DND-41 (cell line): ENCODE data around the gene PRELP.

Source experiments
- EZH2 ChIP-seq: IDR thresholded peaks from 3 replicates; pipeline ENCODE4 v1.6.1; 2012; ENCODE audit warnings: borderline replicate concordance, low read depth, mild to moderate bottlenecking, moderate library complexity, low read length, inconsistent platforms; ENCODE audit not compliant: severe bottlenecking
- TF ChIP-seq, protein P1 (sequence below): IDR thresholded peaks from 2 replicates; pipeline ENCODE4 v1.5.1; 2012; ENCODE audit warnings: borderline replicate concordance, low read length, moderate library complexity, mild to moderate bottlenecking; ENCODE audit not compliant: poor library complexity, severe bottlenecking; ENCODE audit errors: extremely low read depth

DNA sequence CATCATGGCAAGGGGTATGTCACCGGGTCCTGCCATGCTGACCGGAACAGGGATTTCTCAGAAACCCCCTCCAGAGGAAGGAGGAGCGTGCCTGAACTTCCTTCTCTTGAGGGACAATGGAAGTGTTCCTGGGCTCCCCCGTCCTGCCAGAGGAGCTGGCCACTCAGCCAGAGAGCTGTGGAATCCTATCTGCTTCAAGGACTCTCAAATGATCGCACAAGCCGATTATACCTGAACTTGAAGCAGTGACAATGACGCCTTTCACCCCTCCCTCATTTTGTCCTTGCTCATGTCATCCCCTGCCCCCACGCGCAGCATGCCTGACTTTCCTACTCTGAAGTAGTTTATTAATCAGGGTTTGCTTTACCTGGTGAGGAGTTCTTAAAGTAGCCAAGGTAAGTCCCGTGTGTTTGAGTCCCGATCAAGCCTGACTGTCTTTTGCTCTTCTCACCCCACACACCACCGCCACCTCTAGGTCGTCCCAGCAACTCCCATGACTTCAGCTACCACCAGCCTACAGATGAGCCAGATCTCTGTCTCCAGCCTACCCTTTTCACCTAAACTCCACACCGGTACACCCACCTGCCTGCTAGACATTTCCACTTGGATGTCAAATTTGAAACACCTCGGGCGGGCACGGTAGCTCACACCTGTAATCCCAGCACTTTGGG, 25.0 kb upstream of the PRELP start:
- TF ChIP-seq, protein P1, sequence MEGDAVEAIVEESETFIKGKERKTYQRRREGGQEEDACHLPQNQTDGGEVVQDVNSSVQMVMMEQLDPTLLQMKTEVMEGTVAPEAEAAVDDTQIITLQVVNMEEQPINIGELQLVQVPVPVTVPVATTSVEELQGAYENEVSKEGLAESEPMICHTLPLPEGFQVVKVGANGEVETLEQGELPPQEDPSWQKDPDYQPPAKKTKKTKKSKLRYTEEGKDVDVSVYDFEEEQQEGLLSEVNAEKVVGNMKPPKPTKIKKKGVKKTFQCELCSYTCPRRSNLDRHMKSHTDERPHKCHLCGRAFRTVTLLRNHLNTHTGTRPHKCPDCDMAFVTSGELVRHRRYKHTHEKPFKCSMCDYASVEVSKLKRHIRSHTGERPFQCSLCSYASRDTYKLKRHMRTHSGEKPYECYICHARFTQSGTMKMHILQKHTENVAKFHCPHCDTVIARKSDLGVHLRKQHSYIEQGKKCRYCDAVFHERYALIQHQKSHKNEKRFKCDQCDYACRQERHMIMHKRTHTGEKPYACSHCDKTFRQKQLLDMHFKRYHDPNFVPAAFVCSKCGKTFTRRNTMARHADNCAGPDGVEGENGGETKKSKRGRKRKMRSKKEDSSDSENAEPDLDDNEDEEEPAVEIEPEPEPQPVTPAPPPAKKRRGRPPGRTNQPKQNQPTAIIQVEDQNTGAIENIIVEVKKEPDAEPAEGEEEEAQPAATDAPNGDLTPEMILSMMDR: peak; percentile 17
- TF ChIP-seq EZH2: no peak
